GM12878 (cell line): ENCODE data around the gene AGBL5. TPM values are rescaled to one million over a fixed set of nuclear protein-coding genes. Genes with fewer than 3 reads are reported as not detected.

ENCODE experiments used
- ATAC-seq: fragments of 200-7000 bp; cut with Tn5 transposase; 3 replicates; pipeline ENCODE4 v1.9.1; 2020; ENCODE audit warnings: mild to moderate bottlenecking, moderate library complexity
- BruUV-seq: library from RNA; stranded (reverse); fragments of 400-500 nt; replicated peaks from 2 replicates; lab custom pipeline; 2021; lab: Mats Ljungman, UMichigan
- CTCF ChIA-PET: fragments of 300-600 bp; sonication (Branson Sonifier 250); formaldehyde crosslinking; extraction: SDS; loops from one replicate; lab custom pipeline; 2021; ENCODE audit warnings: inconsistent platforms; lab: Yijun Ruan, JAX
- POLR2A ChIA-PET: fragments of 350-600 bp; formaldehyde crosslinking; extraction: SDS; loops from one replicate; lab custom pipeline; 2021; ENCODE audit warnings: inconsistent platforms; lab: Charles Lee
- RAD21 ChIA-PET: fragments of 300-600 bp; sonication (Branson Sonifier 250); formaldehyde crosslinking; loops from one replicate; lab custom pipeline; 2023; ENCODE audit warnings: antibody characterized with exemption; ENCODE audit not compliant: unreplicated experiment; lab: Charles Lee
- SMC1A ChIA-PET: fragments of 300-600 bp; sonication (Branson Sonifier 250); formaldehyde crosslinking; loops from one replicate; lab custom pipeline; 2023; ENCODE audit not compliant: unreplicated experiment, uncharacterized antibody; lab: Charles Lee
- DNase-seq: peaks from one replicate; pipeline ENCODE4 v3.0.0-alpha.2; 2011; ENCODE audit warnings: low read depth, low spot score
- FAIRE-seq: peaks from 3 replicates; lab custom pipeline; 2011; peaks lifted over from hg19 to GRCh38; lab: Jason Lieb, UNC
- H2AFZ ChIP-seq: 2 replicates; pipeline ENCODE4 v1.6.0; 2011; ENCODE audit warnings: low read depth, low read length, control low read depth; ENCODE audit not compliant: control insufficient read depth
- H3K27ac ChIP-seq: 2 replicates; pipeline ENCODE4 v1.5.1; 2011; ENCODE audit warnings: control low read depth; ENCODE audit not compliant: control insufficient read depth, insufficient read depth
- H3K27me3 ChIP-seq, 2 experiments: replicated peaks in 1 of 2; 2 replicates each; pipeline versions ENCODE4 v1.6.0 to v1.6.1; 2011; ENCODE audit warnings: low read length in 1 of 2; ENCODE audit not compliant: control insufficient read depth in 2 of 2, insufficient read depth in 2 of 2
- H3K36me3 ChIP-seq, 2 experiments: 2 replicates each; pipeline ENCODE4 v1.5.1; 2011; ENCODE audit warnings: low read length in 1 of 2; ENCODE audit not compliant: control insufficient read depth in 2 of 2, insufficient read depth in 2 of 2
- H3K4me1 ChIP-seq: 2 replicates; pipeline ENCODE4 v1.6.1; 2011; ENCODE audit warnings: mild to moderate bottlenecking, low read length, moderate library complexity, mixed read lengths; ENCODE audit not compliant: control insufficient read depth, insufficient read depth
- H3K4me2 ChIP-seq: 2 replicates; pipeline ENCODE4 v1.6.0; 2011; ENCODE audit warnings: control low read depth; ENCODE audit not compliant: control insufficient read depth, insufficient read depth
- H3K4me3 ChIP-seq: fragments of 200-600 bp; sonication (generic); 2 replicates; pipeline ENCODE4 v1.5.1; 2016
- H3K79me2 ChIP-seq: 2 replicates; pipeline ENCODE4 v1.6.0; 2011; ENCODE audit warnings: low read length; ENCODE audit not compliant: control insufficient read depth, insufficient read depth
- H3K9ac ChIP-seq: 2 replicates; pipeline ENCODE4 v1.8.0; 2011; ENCODE audit warnings: low read length, control low read depth, mixed read lengths; ENCODE audit not compliant: control insufficient read depth, insufficient read depth
- H3K9me3 ChIP-seq: replicated peaks from 3 replicates; pipeline ENCODE4 v1.5.1; 2011; ENCODE audit warnings: mild to moderate bottlenecking, low read length; ENCODE audit not compliant: control insufficient read depth, insufficient read depth
- H4K20me1 ChIP-seq: 2 replicates; pipeline ENCODE4 v1.6.0; 2011; ENCODE audit not compliant: control insufficient read depth, insufficient read depth
- ASH2L ChIP-seq: fragments of 300-600, 200-600 bp; sonication (generic); IDR thresholded peaks from 2 replicates; pipeline ENCODE4 v1.6.1; 2017; ENCODE audit warnings: low read depth, mild to moderate bottlenecking, borderline replicate concordance
- CBX5 ChIP-seq: sonication (generic); IDR thresholded peaks from 2 replicates; pipeline ENCODE4 v1.6.1; 2016; ENCODE audit warnings: low read depth, moderate library complexity, mild to moderate bottlenecking, inconsistent platforms
- CEBPB ChIP-seq, 2 experiments: fragments of 150-350 bp in 1 of 2; IDR thresholded peaks; 2 replicates each; pipeline ENCODE4 v1.6.1; 2012 to 2014; ENCODE audit warnings: low read depth in 2 of 2, low read length in 2 of 2, borderline replicate concordance in 1 of 2, inconsistent platforms in 1 of 2
- EZH2 ChIP-seq: IDR thresholded peaks from 2 replicates; pipeline ENCODE4 v1.6.1; 2012; ENCODE audit warnings: low read depth, mild to moderate bottlenecking, control low read depth, inconsistent platforms, low read length, borderline replicate concordance; ENCODE audit not compliant: control insufficient read depth
- JUNB ChIP-seq: IDR thresholded peaks from 2 replicates; pipeline ENCODE4 v1.6.1; 2016; ENCODE audit warnings: antibody characterized with exemption, mild to moderate bottlenecking
- MTA2 ChIP-seq: fragments of 450-650 bp; IDR thresholded peaks from 2 replicates; pipeline ENCODE4 v1.6.1; 2016; ENCODE audit warnings: low read depth, mild to moderate bottlenecking, moderate library complexity
- PML ChIP-seq: IDR thresholded peaks from 2 replicates; pipeline ENCODE4 v1.6.1; 2012; ENCODE audit warnings: low read length, inconsistent platforms
- SRF ChIP-seq, 2 experiments: IDR thresholded peaks; 2 replicates each; pipeline ENCODE4 v1.6.1; 2011; ENCODE audit warnings: low read depth in 2 of 2, low read length in 2 of 2, mild to moderate bottlenecking in 1 of 2, moderate library complexity in 1 of 2
- STAT3 ChIP-seq: IDR thresholded peaks from 2 replicates; pipeline ENCODE4 v1.6.1; 2011; ENCODE audit warnings: low read depth, low read length, improper control_type of control experiment
- TCF3 ChIP-seq: IDR thresholded peaks from 2 replicates; pipeline ENCODE4 v1.6.1; 2012; ENCODE audit warnings: low read depth, mild to moderate bottlenecking, low read length, borderline replicate concordance; ENCODE audit not compliant: insufficient read depth
- WRNIP1 ChIP-seq: IDR thresholded peaks from 2 replicates; pipeline ENCODE4 v1.6.1; 2011; ENCODE audit warnings: low read depth, low read length, improper control_type of control experiment, borderline replicate concordance
- WGBS: methylation state at CpG from one replicate; pipeline ENCODE4 v1.1.6; 2016; ENCODE audit warnings: low lambda C conversion rate; ENCODE audit not compliant: insufficient replicate concordance, insufficient coverage; ENCODE audit errors: missing lambda C conversion rate; 5-methylcytosine and 5-hydroxymethylcytosine counted together
- in situ Hi-C: fragments of 300-500 bp; cut with MboI; formaldehyde crosslinking; loops from 9 replicates; pipeline ENCODE4 v1.14.3; 2018; ENCODE audit warnings: mixed read lengths
- intact Hi-C: fragments of 100-400 bp; cut with micrococcal nuclease; formaldehyde crosslinking; loops from one replicate; pipeline ENCODE4 v1.14.2; 2022; ENCODE audit not compliant: unreplicated experiment
- polyA plus RNA-seq, 11 experiments: library from polyadenylated mRNA; depleted of rRNA in 4 of 11; unstranded in 6 of 11; stranded (reverse) in 5 of 11; fragments of >200 nt; fragmentation: Nextera tagmentation in 4 of 11; fragmentation: Illumina TruSeq in 1 of 11; extraction: Ambion mirVana in 4 of 11; extraction: Trizol in 1 of 11; gene quantifications; 1 replicate in 1 of 11; 2 replicates in 10 of 11; pipeline versions ENCODE4 v1.2.1 to v1.2.3, GENCODE V29; 2011 to 2016; ENCODE audit warnings: inconsistent platforms in 2 of 11, missing spikeins in 2 of 11, low read depth in 1 of 11
- total RNA-seq, 4 experiments: library from RNA; depleted of rRNA in 3 of 4; stranded (reverse); fragments of >200 nt in 3 of 4; fragmentation: Illumina TruSeq in 1 of 4; extraction: Trizol in 1 of 4; gene quantifications; 2 replicates each; pipeline versions ENCODE4 v1.2.1 to v1.2.3, GENCODE V29; 2013 to 2021
- TF ChIP-seq, protein P1 (sequence below), 3 experiments: IDR thresholded peaks in 2 of 3; conservative IDR thresholded peaks in 1 of 3; 2 replicates each; pipeline ENCODE4 v1.5.1; 2011; ENCODE audit warnings: low read depth in 3 of 3, low read length in 3 of 3, mild to moderate bottlenecking in 3 of 3, control low read depth in 2 of 3, moderate library complexity in 2 of 3, inconsistent platforms in 1 of 3, mixed read lengths in 1 of 3; ENCODE audit not compliant: control insufficient read depth in 2 of 3, insufficient read depth in 1 of 3; ENCODE audit errors: extremely low read depth in 1 of 3
- TF ChIP-seq, protein P2 (sequence below): IDR thresholded peaks from 2 replicates; pipeline ENCODE4 v1.6.1; 2012; ENCODE audit warnings: improper control_type of control experiment, low read depth, low read length; ENCODE audit not compliant: insufficient replicate concordance

Gene AGBL5
- total and polyA plus RNA-seq, 10 of the 15 experiments (the other 5 are each of a cell fraction or from before 2014, with no cell fraction given) = 1.9 to 28.5 (median 19.5) TPM

DNA sequence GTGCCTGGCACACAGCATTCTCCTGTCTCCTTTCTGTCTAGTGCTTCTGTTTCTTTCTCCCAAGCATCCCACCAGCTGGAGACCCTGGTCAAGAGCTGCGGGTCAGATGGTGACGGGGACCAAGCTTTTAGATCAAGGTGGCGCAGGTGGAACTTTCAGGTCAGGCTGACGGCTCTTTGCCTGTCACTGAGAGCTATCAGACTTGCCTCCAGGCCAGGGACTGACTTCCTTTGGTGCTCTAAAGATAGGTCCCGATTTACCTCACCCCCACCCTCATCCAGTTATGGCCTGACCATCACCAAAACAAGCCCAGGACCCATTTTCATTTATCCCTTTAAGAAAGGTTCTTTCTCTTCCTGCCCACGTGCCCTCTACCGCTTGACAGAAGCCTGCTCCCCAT, 25.8 kb downstream of the AGBL5 start:
- peak overlapping the region; percentile 17; the same call in 1 of the 2 replicates for H3K4me2 ChIP-seq
- WGBS = 56% methylated on average over 7 of the region's 7 CpGs
- H2AFZ ChIP-seq = peak overlapping the region; percentile 51; the same call in 1 of the 2 replicates
- H3K27me3 ChIP-seq = no peaks in the 10 kb centered on the region
- in situ Hi-C loops = no loop called here
- BruUV-seq = no TSS peak
- DNase-seq = no peak
- ChIA-PET SMC1A (interaction anchor here (0.7 kb wide), 1 partner anchor 32 kb away, joined by 3 read pairs; no protein-coding TSS in a partner anchor), RAD21 (no interaction called here), POLR2A (interaction anchor here (0.6 to 0.7 kb wide), 2 partner anchors 26 to 302 kb away, joined by 3 read pairs; partner anchors contain the start of gene AGBL5), CTCF (interaction anchor here (0.6 to 1.1 kb wide), 3 partner anchors 10 to 26 kb away, joined by 3 to 9 read pairs (median 4); partner anchors contain the start of genes AGBL5 and KHK)
- FAIRE-seq = no peak
- H3K9me3 ChIP-seq = no peaks in the 10 kb centered on the region
- peaks cover 50% of the 10 kb centered on the region for H3K4me1 ChIP-seq
- ATAC-seq = no peak
- H3K79me2 ChIP-seq = no peaks in the 10 kb centered on the region
- intact Hi-C loops = no loop called here
- no peaks in the 10 kb centered on the region for H3K36me3 ChIP-seq
- H3K27ac ChIP-seq = no peak overlapping the region
- no peaks in the 10 kb centered on the region for H4K20me1 ChIP-seq
- H3K9ac ChIP-seq = no peak overlapping the region
- no peak overlapping the region for H3K4me3 ChIP-seq
- TF ChIP-seq WRNIP1 (no peak), PML (no peak), STAT3 (no peak), CBX5 (no peak), TCF3 (no peak), JUNB (no peak), CEBPB (IDR thresholded peaks at IDR 0.05; ENCODE audit: borderline replicate concordance in 1 of 2, low read depth in 2 of 2, low read length in 2 of 2) (no peak), ASH2L (no peak), SRF (IDR thresholded peaks at IDR 0.05; ENCODE audit: low read depth in 2 of 2, low read length in 2 of 2) (no peak), MTA2 (no peak), EZH2 (no peak)
- TF ChIP-seq, protein P1, sequence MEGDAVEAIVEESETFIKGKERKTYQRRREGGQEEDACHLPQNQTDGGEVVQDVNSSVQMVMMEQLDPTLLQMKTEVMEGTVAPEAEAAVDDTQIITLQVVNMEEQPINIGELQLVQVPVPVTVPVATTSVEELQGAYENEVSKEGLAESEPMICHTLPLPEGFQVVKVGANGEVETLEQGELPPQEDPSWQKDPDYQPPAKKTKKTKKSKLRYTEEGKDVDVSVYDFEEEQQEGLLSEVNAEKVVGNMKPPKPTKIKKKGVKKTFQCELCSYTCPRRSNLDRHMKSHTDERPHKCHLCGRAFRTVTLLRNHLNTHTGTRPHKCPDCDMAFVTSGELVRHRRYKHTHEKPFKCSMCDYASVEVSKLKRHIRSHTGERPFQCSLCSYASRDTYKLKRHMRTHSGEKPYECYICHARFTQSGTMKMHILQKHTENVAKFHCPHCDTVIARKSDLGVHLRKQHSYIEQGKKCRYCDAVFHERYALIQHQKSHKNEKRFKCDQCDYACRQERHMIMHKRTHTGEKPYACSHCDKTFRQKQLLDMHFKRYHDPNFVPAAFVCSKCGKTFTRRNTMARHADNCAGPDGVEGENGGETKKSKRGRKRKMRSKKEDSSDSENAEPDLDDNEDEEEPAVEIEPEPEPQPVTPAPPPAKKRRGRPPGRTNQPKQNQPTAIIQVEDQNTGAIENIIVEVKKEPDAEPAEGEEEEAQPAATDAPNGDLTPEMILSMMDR (IDR thresholded peaks at IDR 0.05 in 2 of 3, conservative IDR thresholded peaks at IDR 0.05 in 1 of 3; ENCODE audit: control insufficient read depth in 2 of 3, extremely low read depth in 1 of 3, insufficient read depth in 1 of 3, low read depth in 3 of 3, low read length in 3 of 3) = no peak
- TF ChIP-seq, protein P2, sequence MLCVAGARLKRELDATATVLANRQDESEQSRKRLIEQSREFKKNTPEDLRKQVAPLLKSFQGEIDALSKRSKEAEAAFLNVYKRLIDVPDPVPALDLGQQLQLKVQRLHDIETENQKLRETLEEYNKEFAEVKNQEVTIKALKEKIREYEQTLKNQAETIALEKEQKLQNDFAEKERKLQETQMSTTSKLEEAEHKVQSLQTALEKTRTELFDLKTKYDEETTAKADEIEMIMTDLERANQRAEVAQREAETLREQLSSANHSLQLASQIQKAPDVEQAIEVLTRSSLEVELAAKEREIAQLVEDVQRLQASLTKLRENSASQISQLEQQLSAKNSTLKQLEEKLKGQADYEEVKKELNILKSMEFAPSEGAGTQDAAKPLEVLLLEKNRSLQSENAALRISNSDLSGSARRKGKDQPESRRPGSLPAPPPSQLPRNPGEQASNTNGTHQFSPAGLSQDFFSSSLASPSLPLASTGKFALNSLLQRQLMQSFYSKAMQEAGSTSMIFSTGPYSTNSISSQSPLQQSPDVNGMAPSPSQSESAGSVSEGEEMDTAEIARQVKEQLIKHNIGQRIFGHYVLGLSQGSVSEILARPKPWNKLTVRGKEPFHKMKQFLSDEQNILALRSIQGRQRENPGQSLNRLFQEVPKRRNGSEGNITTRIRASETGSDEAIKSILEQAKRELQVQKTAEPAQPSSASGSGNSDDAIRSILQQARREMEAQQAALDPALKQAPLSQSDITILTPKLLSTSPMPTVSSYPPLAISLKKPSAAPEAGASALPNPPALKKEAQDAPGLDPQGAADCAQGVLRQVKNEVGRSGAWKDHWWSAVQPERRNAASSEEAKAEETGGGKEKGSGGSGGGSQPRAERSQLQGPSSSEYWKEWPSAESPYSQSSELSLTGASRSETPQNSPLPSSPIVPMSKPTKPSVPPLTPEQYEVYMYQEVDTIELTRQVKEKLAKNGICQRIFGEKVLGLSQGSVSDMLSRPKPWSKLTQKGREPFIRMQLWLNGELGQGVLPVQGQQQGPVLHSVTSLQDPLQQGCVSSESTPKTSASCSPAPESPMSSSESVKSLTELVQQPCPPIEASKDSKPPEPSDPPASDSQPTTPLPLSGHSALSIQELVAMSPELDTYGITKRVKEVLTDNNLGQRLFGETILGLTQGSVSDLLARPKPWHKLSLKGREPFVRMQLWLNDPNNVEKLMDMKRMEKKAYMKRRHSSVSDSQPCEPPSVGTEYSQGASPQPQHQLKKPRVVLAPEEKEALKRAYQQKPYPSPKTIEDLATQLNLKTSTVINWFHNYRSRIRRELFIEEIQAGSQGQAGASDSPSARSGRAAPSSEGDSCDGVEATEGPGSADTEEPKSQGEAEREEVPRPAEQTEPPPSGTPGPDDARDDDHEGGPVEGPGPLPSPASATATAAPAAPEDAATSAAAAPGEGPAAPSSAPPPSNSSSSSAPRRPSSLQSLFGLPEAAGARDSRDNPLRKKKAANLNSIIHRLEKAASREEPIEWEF = no peak
